GM23338 (cell line): ENCODE results near the gene TMEM119. TPM values are rescaled to one million over a fixed set of nuclear protein-coding genes. Genes with fewer than 3 reads are reported as not detected.

Source experiments
- ATAC-seq: fragments of 200-7000 bp; cut with Tn5 transposase; 3 replicates; pipeline ENCODE4 v1.9.1; 2020
- DNase-seq: peaks from one replicate; pipeline ENCODE4 v3.0.0-alpha.2; 2015; ENCODE audit warnings: low spot score
- H2AFZ ChIP-seq: fragments of 200-600 bp; sonication (generic); 2 replicates; pipeline ENCODE4 v1.8.0; 2016; ENCODE audit warnings: antibody characterized with exemption, mild to moderate bottlenecking, moderate library complexity
- H3F3A ChIP-seq: fragments of 200-600 bp; sonication (generic); replicated peaks from 2 replicates; pipeline ENCODE4 v1.8.0; 2017; ENCODE audit warnings: antibody characterized with exemption, mixed run types, low read depth
- H3K27ac ChIP-seq: fragments of 200-600 bp; sonication (generic); 2 replicates; pipeline ENCODE4 v1.6.1; 2016; ENCODE audit warnings: low read depth
- H3K27me3 ChIP-seq: fragments of 200-600 bp; sonication (generic); 2 replicates; pipeline ENCODE4 v1.8.0; 2016; ENCODE audit warnings: mild to moderate bottlenecking, mixed run types, moderate library complexity; ENCODE audit not compliant: insufficient read depth
- H3K36me3 ChIP-seq: fragments of 200-600 bp; sonication (generic); 2 replicates; pipeline ENCODE4 v1.8.0; 2016; ENCODE audit warnings: mild to moderate bottlenecking; ENCODE audit not compliant: insufficient read depth
- H3K4me1 ChIP-seq: fragments of 200-600 bp; sonication (generic); 2 replicates; pipeline ENCODE4 v1.8.0; 2016; ENCODE audit warnings: mild to moderate bottlenecking, moderate library complexity; ENCODE audit not compliant: insufficient read depth
- H3K4me2 ChIP-seq: fragments of 200-600 bp; sonication (generic); 2 replicates; pipeline ENCODE4 v1.7.1; 2017; ENCODE audit warnings: mixed run types
- H3K4me3 ChIP-seq: fragments of 200-600 bp; sonication (generic); 2 replicates; pipeline ENCODE4 v1.6.1; 2016; ENCODE audit warnings: mixed run types
- H3K79me2 ChIP-seq: fragments of 200-600 bp; sonication (generic); replicated peaks from 2 replicates; pipeline ENCODE4 v1.8.0; 2017; ENCODE audit warnings: mild to moderate bottlenecking; ENCODE audit not compliant: insufficient read depth
- H3K9me2 ChIP-seq: fragments of 200-600 bp; sonication (generic); 2 replicates; pipeline ENCODE4 v1.8.0; 2017; ENCODE audit not compliant: insufficient read depth
- H4K20me1 ChIP-seq: fragments of 200-600 bp; sonication (generic); replicated peaks from 2 replicates; pipeline ENCODE4 v1.8.0; 2017; ENCODE audit warnings: mild to moderate bottlenecking; ENCODE audit not compliant: insufficient read depth
- H3K27ac Mint-ChIP-seq: 2 replicates; pipeline ENCODE4 v1.8.0; 2020; ENCODE audit warnings: inconsistent platforms, mild to moderate bottlenecking, moderate library complexity, mixed read lengths
- H3K27me3 Mint-ChIP-seq: 3 replicates; pipeline ENCODE4 v1.8.0; 2022; ENCODE audit warnings: low read depth, mild to moderate bottlenecking, moderate library complexity, mixed read lengths, inconsistent platforms; ENCODE audit not compliant: insufficient read depth, poor library complexity
- H3K36me3 Mint-ChIP-seq: 3 replicates; pipeline ENCODE4 v1.8.0; 2021; ENCODE audit warnings: low read depth, mild to moderate bottlenecking, inconsistent platforms, moderate library complexity, mixed read lengths
- H3K4me1 Mint-ChIP-seq: 3 replicates; pipeline ENCODE4 v1.8.0; 2020; ENCODE audit warnings: mild to moderate bottlenecking, inconsistent platforms, mixed read lengths
- H3K4me3 Mint-ChIP-seq: 3 replicates; pipeline ENCODE4 v1.8.0; 2021; ENCODE audit warnings: moderate library complexity, mild to moderate bottlenecking, inconsistent platforms, mixed read lengths
- H3K9me3 Mint-ChIP-seq: 3 replicates; pipeline ENCODE4 v1.8.0; 2020; ENCODE audit warnings: moderate library complexity, mild to moderate bottlenecking, inconsistent platforms, mixed read lengths
- CREB1 ChIP-seq: fragments of 250-450 bp; sonication (Bioruptor Pico); IDR thresholded peaks from 2 replicates; pipeline ENCODE4 v1.5.0; 2020; ENCODE audit warnings: low read depth, mild to moderate bottlenecking, moderate library complexity
- EZH2 ChIP-seq: fragments of 200-600 bp; sonication (generic); IDR thresholded peaks from one replicate; pipeline ENCODE4 v1.8.0; 2017; ENCODE audit warnings: antibody characterized with exemption, mild to moderate bottlenecking, low read depth; ENCODE audit not compliant: unreplicated experiment
- NANOG ChIP-seq: IDR thresholded peaks from 2 replicates; pipeline ENCODE4 v1.6.1; 2016; ENCODE audit warnings: antibody characterized with exemption, borderline replicate concordance
- ZNF114 ChIP-seq: fragments of 250-450 bp; sonication (Bioruptor Pico); IDR thresholded peaks from 2 replicates; pipeline ENCODE4 v1.5.0; 2020; ENCODE audit warnings: mild to moderate bottlenecking, moderate library complexity
- ZNF331 ChIP-seq: fragments of 250-450 bp; sonication (Bioruptor Pico); IDR thresholded peaks from 2 replicates; pipeline ENCODE4 v1.5.0; 2020; ENCODE audit warnings: low read depth, mild to moderate bottlenecking, moderate library complexity
- polyA plus RNA-seq: library from polyadenylated mRNA; unstranded; fragments of >200 nt; fragmentation: Nextera tagmentation; extraction: Ambion mirVana; gene quantifications from 2 replicates; pipeline ENCODE4 v1.2.1, GENCODE V29; 2016
- total RNA-seq: library from RNA; depleted of rRNA; stranded (reverse); fragments of >200 nt; shearing (Covaris generic); gene quantifications from 2 replicates; pipeline ENCODE4 v1.2.3, GENCODE V29; 2014
- TF ChIP-seq, protein P1 (sequence below): fragments of 250-450 bp; sonication (Bioruptor Pico); IDR thresholded peaks from 2 replicates; pipeline ENCODE4 v1.5.0; 2020; ENCODE audit warnings: mild to moderate bottlenecking, moderate library complexity
- TF ChIP-seq, protein P2 (sequence below): IDR thresholded peaks from 2 replicates; pipeline ENCODE4 v1.6.1; 2016; ENCODE audit warnings: antibody characterized with exemption

Gene TMEM119
- total and polyA plus RNA-seq, 2 experiments from 2014 or later = 0.06 to 0.07 TPM

DNA sequence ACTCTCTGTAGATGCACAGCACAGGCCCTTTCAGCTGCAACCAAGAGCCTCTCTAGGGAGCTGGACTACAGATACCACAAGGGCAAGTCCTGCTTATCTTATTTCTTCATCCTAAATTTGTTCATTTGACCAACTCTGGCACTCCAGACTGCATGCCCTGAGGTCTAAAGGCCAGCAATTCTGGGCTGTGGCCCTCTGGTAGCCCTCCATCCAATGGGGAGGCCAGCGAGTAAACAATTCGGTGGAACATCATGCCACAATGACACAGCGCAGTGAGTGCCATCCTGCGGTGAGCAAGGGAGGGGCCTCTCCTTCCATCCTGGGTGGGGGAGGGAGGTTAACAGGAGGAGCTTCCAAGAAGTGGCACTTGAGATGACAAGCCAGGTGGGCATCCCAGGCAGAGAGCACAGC, 36.5 kb upstream of the TMEM119 start (continued):
- TF ChIP-seq, protein P1, sequence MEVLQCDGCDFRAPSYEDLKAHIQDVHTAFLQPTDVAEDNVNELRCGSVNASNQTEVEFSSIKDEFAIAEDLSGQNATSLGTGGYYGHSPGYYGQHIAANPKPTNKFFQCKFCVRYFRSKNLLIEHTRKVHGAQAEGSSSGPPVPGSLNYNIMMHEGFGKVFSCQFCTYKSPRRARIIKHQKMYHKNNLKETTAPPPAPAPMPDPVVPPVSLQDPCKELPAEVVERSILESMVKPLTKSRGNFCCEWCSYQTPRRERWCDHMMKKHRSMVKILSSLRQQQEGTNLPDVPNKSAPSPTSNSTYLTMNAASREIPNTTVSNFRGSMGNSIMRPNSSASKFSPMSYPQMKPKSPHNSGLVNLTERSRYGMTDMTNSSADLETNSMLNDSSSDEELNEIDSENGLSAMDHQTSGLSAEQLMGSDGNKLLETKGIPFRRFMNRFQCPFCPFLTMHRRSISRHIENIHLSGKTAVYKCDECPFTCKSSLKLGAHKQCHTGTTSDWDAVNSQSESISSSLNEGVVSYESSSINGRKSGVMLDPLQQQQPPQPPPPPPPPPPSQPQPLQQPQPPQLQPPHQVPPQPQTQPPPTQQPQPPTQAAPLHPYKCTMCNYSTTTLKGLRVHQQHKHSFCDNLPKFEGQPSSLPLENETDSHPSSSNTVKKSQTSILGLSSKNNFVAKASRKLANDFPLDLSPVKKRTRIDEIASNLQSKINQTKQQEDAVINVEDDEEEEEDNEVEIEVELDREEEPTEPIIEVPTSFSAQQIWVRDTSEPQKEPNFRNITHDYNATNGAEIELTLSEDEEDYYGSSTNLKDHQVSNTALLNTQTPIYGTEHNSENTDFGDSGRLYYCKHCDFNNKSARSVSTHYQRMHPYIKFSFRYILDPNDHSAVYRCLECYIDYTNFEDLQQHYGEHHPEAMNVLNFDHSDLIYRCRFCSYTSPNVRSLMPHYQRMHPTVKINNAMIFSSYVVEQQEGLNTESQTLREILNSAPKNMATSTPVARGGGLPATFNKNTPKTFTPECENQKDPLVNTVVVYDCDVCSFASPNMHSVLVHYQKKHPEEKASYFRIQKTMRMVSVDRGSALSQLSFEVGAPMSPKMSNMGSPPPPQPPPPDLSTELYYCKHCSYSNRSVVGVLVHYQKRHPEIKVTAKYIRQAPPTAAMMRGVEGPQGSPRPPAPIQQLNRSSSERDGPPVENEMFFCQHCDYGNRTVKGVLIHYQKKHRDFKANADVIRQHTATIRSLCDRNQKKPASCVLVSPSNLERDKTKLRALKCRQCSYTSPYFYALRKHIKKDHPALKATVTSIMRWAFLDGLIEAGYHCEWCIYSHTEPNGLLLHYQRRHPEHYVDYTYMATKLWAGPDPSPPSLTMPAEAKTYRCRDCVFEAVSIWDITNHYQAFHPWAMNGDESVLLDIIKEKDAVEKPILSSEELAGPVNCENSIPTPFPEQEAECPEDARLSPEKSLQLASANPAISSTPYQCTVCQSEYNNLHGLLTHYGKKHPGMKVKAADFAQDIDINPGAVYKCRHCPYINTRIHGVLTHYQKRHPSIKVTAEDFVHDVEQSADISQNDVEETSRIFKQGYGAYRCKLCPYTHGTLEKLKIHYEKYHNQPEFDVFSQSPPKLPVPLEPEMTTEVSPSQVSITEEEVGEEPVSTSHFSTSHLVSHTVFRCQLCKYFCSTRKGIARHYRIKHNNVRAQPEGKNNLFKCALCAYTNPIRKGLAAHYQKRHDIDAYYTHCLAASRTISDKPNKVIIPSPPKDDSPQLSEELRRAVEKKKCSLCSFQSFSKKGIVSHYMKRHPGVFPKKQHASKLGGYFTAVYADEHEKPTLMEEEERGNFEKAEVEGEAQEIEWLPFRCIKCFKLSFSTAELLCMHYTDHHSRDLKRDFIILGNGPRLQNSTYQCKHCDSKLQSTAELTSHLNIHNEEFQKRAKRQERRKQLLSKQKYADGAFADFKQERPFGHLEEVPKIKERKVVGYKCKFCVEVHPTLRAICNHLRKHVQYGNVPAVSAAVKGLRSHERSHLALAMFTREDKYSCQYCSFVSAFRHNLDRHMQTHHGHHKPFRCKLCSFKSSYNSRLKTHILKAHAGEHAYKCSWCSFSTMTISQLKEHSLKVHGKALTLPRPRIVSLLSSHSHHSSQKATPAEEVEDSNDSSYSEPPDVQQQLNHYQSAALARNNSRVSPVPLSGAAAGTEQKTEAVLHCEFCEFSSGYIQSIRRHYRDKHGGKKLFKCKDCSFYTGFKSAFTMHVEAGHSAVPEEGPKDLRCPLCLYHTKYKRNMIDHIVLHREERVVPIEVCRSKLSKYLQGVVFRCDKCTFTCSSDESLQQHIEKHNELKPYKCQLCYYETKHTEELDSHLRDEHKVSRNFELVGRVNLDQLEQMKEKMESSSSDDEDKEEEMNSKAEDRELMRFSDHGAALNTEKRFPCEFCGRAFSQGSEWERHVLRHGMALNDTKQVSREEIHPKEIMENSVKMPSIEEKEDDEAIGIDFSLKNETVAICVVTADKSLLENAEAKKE (CRISPR knock-in tag) = no peak
- TF ChIP-seq ZNF331 (CRISPR knock-in tag) (no peak), CREB1 (CRISPR knock-in tag) (no peak), ZNF114 (CRISPR knock-in tag) (no peak)

DNA sequence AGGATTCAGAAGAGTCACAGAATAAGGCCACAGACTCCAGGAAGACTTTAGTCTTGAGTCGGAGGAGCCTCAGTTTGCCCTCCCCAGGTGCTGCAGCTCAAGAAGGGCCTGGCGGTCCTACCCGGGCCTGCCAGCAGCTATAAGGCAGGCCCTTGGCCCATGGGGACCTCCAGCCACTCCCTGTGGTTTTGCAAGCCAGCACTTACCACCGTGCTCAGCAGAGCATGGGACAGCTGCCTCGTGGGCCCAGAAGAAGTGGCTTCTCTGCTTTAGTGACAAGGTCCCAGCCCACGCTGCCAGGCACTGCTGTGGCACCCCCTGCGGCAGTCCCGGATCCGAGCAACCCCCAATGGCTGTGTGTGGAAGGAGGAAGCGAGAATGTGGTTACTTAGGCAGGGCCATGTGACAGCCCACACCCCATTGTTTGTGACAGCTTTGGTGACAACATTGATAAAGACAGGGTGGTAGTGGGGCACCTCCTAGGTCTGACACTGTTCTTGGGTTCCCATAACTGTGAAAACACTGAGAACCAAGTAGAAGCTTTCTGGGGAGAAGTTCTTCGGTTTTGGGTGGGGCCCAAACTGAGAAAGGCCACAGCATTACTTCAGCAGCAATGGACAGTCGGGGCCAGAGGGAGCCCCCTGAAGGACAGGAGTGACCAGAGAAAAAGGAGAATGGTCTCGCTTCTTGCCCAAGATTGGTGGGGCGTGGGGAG, 35.8 kb upstream of the TMEM119 start, which contains the start of gene SELPLG:
Gene SELPLG (minus strand): TSS at position 361 of the 715 bp plus-strand sequence. CDS start 9,587 bp downstream, outside the sequence.
- Histone ChIP-seq H3K4me1 (peaks cover 41% of the 10 kb centered on the region), H3K4me3 (no peak within 1 kb of the TSS), H3K4me2 (no peak within 1 kb of the TSS), H3K36me3 (no peaks in the 10 kb centered on the region), H3K9me2 (no peaks in the 10 kb centered on the region), H3K79me2 (no peaks in the 10 kb centered on the region), H3K27ac (no peak within 1 kb of the TSS), H2AFZ (peak within 1 kb of the TSS; percentile 89; the same call in 1 of the 2 replicates), H3K27me3 (no peaks in the 10 kb centered on the region), H4K20me1 (no peaks in the 10 kb centered on the region), H3F3A (no peaks in the 10 kb centered on the region)
- ATAC-seq (no peak), DNase-seq (no peak)
- peak within 1 kb of the TSS; percentile 77 for H3K27ac Mint-ChIP-seq
- H3K4me3 Mint-ChIP-seq = no peak within 1 kb of the TSS
- no peaks in the 10 kb centered on the region for H3K9me3 Mint-ChIP-seq
- peaks cover 46% of the 10 kb centered on the region for H3K4me1 Mint-ChIP-seq
- no peaks in the 10 kb centered on the region for H3K36me3 Mint-ChIP-seq
- H3K27me3 Mint-ChIP-seq = peaks cover 14% of the 10 kb centered on the region
- TF ChIP-seq NANOG = no peak
- TF ChIP-seq, protein P2, sequence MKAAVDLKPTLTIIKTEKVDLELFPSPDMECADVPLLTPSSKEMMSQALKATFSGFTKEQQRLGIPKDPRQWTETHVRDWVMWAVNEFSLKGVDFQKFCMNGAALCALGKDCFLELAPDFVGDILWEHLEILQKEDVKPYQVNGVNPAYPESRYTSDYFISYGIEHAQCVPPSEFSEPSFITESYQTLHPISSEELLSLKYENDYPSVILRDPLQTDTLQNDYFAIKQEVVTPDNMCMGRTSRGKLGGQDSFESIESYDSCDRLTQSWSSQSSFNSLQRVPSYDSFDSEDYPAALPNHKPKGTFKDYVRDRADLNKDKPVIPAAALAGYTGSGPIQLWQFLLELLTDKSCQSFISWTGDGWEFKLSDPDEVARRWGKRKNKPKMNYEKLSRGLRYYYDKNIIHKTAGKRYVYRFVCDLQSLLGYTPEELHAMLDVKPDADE = no peak
- TF ChIP-seq, protein P1 (CRISPR knock-in tag) = no peak
- TF ChIP-seq EZH2 = no peak
